Endothelial cell of umbilical vein (primary cell): ENCODE results near the gene KCNN3. TPM values are rescaled to one million over a fixed set of nuclear protein-coding genes. Genes with fewer than 3 reads are reported as not detected.

Experiments used
- BruUV-seq: library from RNA; stranded (reverse); fragments of 400-500 nt; replicated peaks from 2 replicates; lab custom pipeline; 2021; lab: Mats Ljungman, UMichigan
- CTCF ChIA-PET: fragments of 300-600, 350-600 bp; sonication (Branson Sonifier 250); formaldehyde crosslinking; loops from one replicate; lab custom pipeline; 2021; ENCODE audit warnings: antibody characterized with exemption, inconsistent platforms; lab: Charles Lee
- POLR2A ChIA-PET: fragments of 300-600, 350-600 bp; sonication (Branson Sonifier 250); formaldehyde crosslinking; loops from one replicate; lab custom pipeline; 2021; ENCODE audit warnings: antibody characterized with exemption, inconsistent platforms; lab: Charles Lee
- DNase-seq: peaks from one replicate; pipeline ENCODE4 v3.0.0-alpha.2; 2011; ENCODE audit warnings: low read depth, low spot score
- FAIRE-seq: peaks from 2 replicates; lab custom pipeline; 2011; peaks lifted over from hg19 to GRCh38; lab: Jason Lieb, UNC
- H2AFZ ChIP-seq: 2 replicates; pipeline ENCODE4 v1.6.0; 2012; ENCODE audit warnings: low read depth, low read length, control low read depth, inconsistent platforms
- H3K27ac ChIP-seq: 2 replicates; pipeline ENCODE4 v1.5.1; 2011; ENCODE audit warnings: low read depth, mild to moderate bottlenecking, control low read depth, low read length, moderate library complexity; ENCODE audit not compliant: insufficient read depth
- H3K27me3 ChIP-seq, 2 experiments: 2 replicates each; pipeline versions ENCODE4 v1.6.0 to v1.6.1; 2011; ENCODE audit warnings: low read length in 2 of 2, mixed read lengths in 1 of 2; ENCODE audit not compliant: control insufficient read depth in 2 of 2, insufficient read depth in 2 of 2
- H3K36me3 ChIP-seq, 2 experiments: 2 replicates in 1 of 2; 3 replicates in 1 of 2; pipeline ENCODE4 v1.5.1; 2011; ENCODE audit warnings: low read length in 2 of 2, mild to moderate bottlenecking in 1 of 2, moderate library complexity in 1 of 2; ENCODE audit not compliant: control insufficient read depth in 2 of 2, insufficient read depth in 2 of 2; ENCODE audit errors: extremely low read depth in 1 of 2
- H3K4me1 ChIP-seq: 3 replicates; pipeline ENCODE4 v1.5.1; 2011; ENCODE audit warnings: mild to moderate bottlenecking, low read length; ENCODE audit not compliant: control insufficient read depth, insufficient read depth; ENCODE audit errors: extremely low read depth
- H3K4me2 ChIP-seq: 2 replicates; pipeline ENCODE4 v1.6.1; 2011; ENCODE audit warnings: low read length, control low read depth, mixed read lengths; ENCODE audit not compliant: insufficient read depth
- H3K4me3 ChIP-seq, 3 experiments: fragments of 200-600 bp in 1 of 3; sonication (generic), shearing (Covaris generic) in 1 of 3; replicated peaks in 1 of 3; 2 replicates each; pipeline ENCODE4 v1.5.1; 2011 to 2016; ENCODE audit warnings: control low read depth in 3 of 3, low read length in 3 of 3, mild to moderate bottlenecking in 2 of 3, inconsistent platforms in 1 of 3, low read depth in 1 of 3, moderate library complexity in 1 of 3; ENCODE audit not compliant: insufficient read depth in 1 of 3
- H3K79me2 ChIP-seq: 2 replicates; pipeline ENCODE4 v1.6.0; 2012; ENCODE audit warnings: low read length, inconsistent platforms; ENCODE audit not compliant: control insufficient read depth, insufficient read depth
- H3K9ac ChIP-seq: replicated peaks from 2 replicates; pipeline ENCODE3; 2011; ENCODE audit warnings: low read length, control low read depth; ENCODE audit not compliant: insufficient read depth; ENCODE audit errors: extremely low read depth
- H3K9me1 ChIP-seq: replicated peaks from 3 replicates; pipeline ENCODE4 v1.6.0; 2011; ENCODE audit warnings: mild to moderate bottlenecking, low read length; ENCODE audit not compliant: control insufficient read depth, insufficient read depth; ENCODE audit errors: extremely low read depth
- H3K9me3 ChIP-seq: replicated peaks from 2 replicates; pipeline ENCODE4 v1.5.1; 2012; ENCODE audit warnings: low read length, inconsistent platforms; ENCODE audit not compliant: control insufficient read depth, insufficient read depth
- H4K20me1 ChIP-seq: replicated peaks from 2 replicates; pipeline ENCODE3; 2011; ENCODE audit warnings: mild to moderate bottlenecking, low read length; ENCODE audit not compliant: control insufficient read depth, insufficient read depth; ENCODE audit errors: extremely low read depth
- EZH2 ChIP-seq: IDR thresholded peaks from 2 replicates; pipeline ENCODE4 v1.6.1; 2012; ENCODE audit warnings: borderline replicate concordance, low read depth, mild to moderate bottlenecking, moderate library complexity, low read length, inconsistent platforms; ENCODE audit not compliant: severe bottlenecking
- FOS ChIP-seq: IDR thresholded peaks from 2 replicates; pipeline ENCODE4 v1.6.1; 2011; ENCODE audit warnings: mild to moderate bottlenecking, low read length, moderate library complexity, borderline replicate concordance; ENCODE audit not compliant: insufficient read depth
- JUN ChIP-seq: IDR thresholded peaks from 2 replicates; pipeline ENCODE4 v1.6.1; 2011; ENCODE audit warnings: borderline replicate concordance, low read depth; ENCODE audit not compliant: insufficient read length, insufficient read depth
- MAX ChIP-seq: IDR thresholded peaks from 2 replicates; pipeline ENCODE4 v1.6.1; 2011; ENCODE audit not compliant: insufficient read depth, insufficient read length
- dilution Hi-C: fragments of 300-500 bp; cut with MboI; formaldehyde crosslinking; loops from one replicate; pipeline ENCODE4 v1.15.0; 2019; ENCODE audit warnings: low sequenced_read_pairs; ENCODE audit not compliant: extremely low pct_ligation_motif_present
- intact Hi-C: fragments of 100-400 bp; cut with micrococcal nuclease; formaldehyde crosslinking; loops from one replicate; pipeline ENCODE4 v1.10.0; 2022
- polyA plus RNA-seq, 4 experiments: library from polyadenylated mRNA; depleted of rRNA in 3 of 4; stranded (reverse) in 3 of 4; unstranded in 1 of 4; fragments of >200 nt; gene quantifications; 2 replicates each; pipeline versions ENCODE4 v1.2.1 to v1.2.3, GENCODE V29; 2011 to 2012; ENCODE audit warnings: missing spikeins in 1 of 4
- total RNA-seq: library from RNA; stranded (reverse); gene quantifications from 2 replicates; pipeline ENCODE4 v1.2.3, GENCODE V29; 2021

Gene KCNN3
- total and polyA plus RNA-seq, 2 donors (not counting 3 experiments of a cell fraction or from before 2014, with no cell fraction given), result 0.91 to 1.1 TPM

- no peak overlapping the region for H2AFZ ChIP-seq
These were observed 217.2 kb downstream of the KCNN3 start for GRCh38 chr1:154652893-154653292.

More at GRCh38 chr1:154652893-154653292, 217.2 kb downstream of the KCNN3 start:
- Histone ChIP-seq H3K4me2 (no peak overlapping the region), H3K4me3 (no peak overlapping the region), H3K4me1 (no peaks in the 10 kb centered on the region), H3K9me3 (no peaks in the 10 kb centered on the region), H3K27ac (no peak overlapping the region), H3K9me1 (no peaks in the 10 kb centered on the region), H3K79me2 (no peaks in the 10 kb centered on the region), H3K9ac (no peak overlapping the region), H3K27me3 (peaks cover 14 to 50% of the 10 kb centered on the region in 2 experiments), H4K20me1 (no peaks in the 10 kb centered on the region), H3K36me3 (no peaks in the 10 kb centered on the region)
- intact Hi-C loops (no loop called here), dilution Hi-C loops (no loop called here)
- FAIRE-seq (no peak), DNase-seq (no peak)
- POLR2A ChIA-PET, result no interaction called here
- TF ChIP-seq MAX (no peak), JUN (no peak), FOS (no peak), EZH2 (no peak)
- no TSS peak for BruUV-seq
- CTCF ChIA-PET, result interaction anchor here (1.2 kb wide), 1 partner anchor 17 kb away, joined by 3 read pairs; no protein-coding TSS in a partner anchor

Other genes with a start within 250 kb of the KCNN3 start
- gene PMVK, start 66.4 kb upstream of the KCNN3 start, total RNA-seq, result 22.6 and 23.0 TPM in 2 replicates
- gene PMVK, start 66.4 kb upstream of the KCNN3 start, polyA plus RNA-seq, result 24.0 and 32.7 TPM in 2 replicates
- 49.0 and 49.4 TPM in 2 replicates for gene PBXIP1, start 85.8 kb upstream of the KCNN3 start, total RNA-seq
- 45.0 and 54.7 TPM in 2 replicates for gene PBXIP1, start 85.8 kb upstream of the KCNN3 start, polyA plus RNA-seq
- 21.5 and 21.9 TPM in 2 replicates for gene PYGO2, start 91.5 kb upstream of the KCNN3 start, total RNA-seq
- 19.3 and 19.5 TPM in 2 replicates for gene PYGO2, start 91.5 kb upstream of the KCNN3 start, polyA plus RNA-seq
- gene SHC1, start 100.5 kb upstream of the KCNN3 start, total RNA-seq, result 286 and 316 TPM in 2 replicates
- 324 and 379 TPM in 2 replicates for gene SHC1, start 100.5 kb upstream of the KCNN3 start, polyA plus RNA-seq
- 126 and 128 TPM in 2 replicates for gene CKS1B, start 104.4 kb upstream of the KCNN3 start, total RNA-seq
- gene CKS1B, start 104.4 kb upstream of the KCNN3 start, polyA plus RNA-seq, result 280 and 319 TPM in 2 replicates
- gene FLAD1, start 113.1 kb upstream of the KCNN3 start, total RNA-seq, result 42.2 and 48.8 TPM in 2 replicates
- 59.1 and 66.8 TPM in 2 replicates for gene FLAD1, start 113.1 kb upstream of the KCNN3 start, polyA plus RNA-seq
- 0.64 and 0.88 TPM in 2 replicates for gene LENEP, start 123.3 kb upstream of the KCNN3 start, total RNA-seq
- not detected in 2 replicates for gene LENEP, start 123.3 kb upstream of the KCNN3 start, polyA plus RNA-seq
- gene ZBTB7B, start 132.5 kb upstream of the KCNN3 start, total RNA-seq, result 20.0 and 24.0 TPM in 2 replicates
- 26.2 and 32.6 TPM in 2 replicates for gene ZBTB7B, start 132.5 kb upstream of the KCNN3 start, polyA plus RNA-seq
- 0.23 and 0.51 TPM in 2 replicates for gene DCST2, start 163.5 kb upstream of the KCNN3 start, total RNA-seq
- gene DCST2, start 163.5 kb upstream of the KCNN3 start, polyA plus RNA-seq, result 0.29 and 0.73 TPM in 2 replicates
- gene DCST1, start 163.5 kb upstream of the KCNN3 start, total RNA-seq, result not detected in 2 replicates
- not detected in 2 replicates for gene DCST1, start 163.5 kb upstream of the KCNN3 start, polyA plus RNA-seq
- gene ADAM15, start 181.0 kb upstream of the KCNN3 start, total RNA-seq, result 268 and 299 TPM in 2 replicates
- 295 and 397 TPM in 2 replicates for gene ADAM15, start 181.0 kb upstream of the KCNN3 start, polyA plus RNA-seq
- gene EFNA4, start 193.5 kb upstream of the KCNN3 start, total RNA-seq, result 16.5 and 17.5 TPM in 2 replicates
- gene EFNA4, start 193.5 kb upstream of the KCNN3 start, polyA plus RNA-seq, result 25.2 and 28.0 TPM in 2 replicates
- 2.2 TPM in 2 replicates for gene EFNA3, start 208.6 kb upstream of the KCNN3 start, total RNA-seq
- gene EFNA3, start 208.6 kb upstream of the KCNN3 start, polyA plus RNA-seq, result 2.5 and 4.2 TPM in 2 replicates